Coronary artery (tissue), 2 donors: ENCODE results near the gene HSFX3.

Experiments used
- DNase-seq: peaks from one replicate; pipeline ENCODE4 v3.0.0-alpha.2; 2017; ENCODE audit warnings: low spot score
- H3K27ac ChIP-seq, 2 donors: fragments of 200-600 bp; sonication (generic); one replicate each; pipeline ENCODE4 v1.5.1; 2016 to 2019
- H3K4me3 ChIP-seq: fragments of 200-600 bp; sonication (generic); 2 replicates; pipeline ENCODE4 v1.5.1; 2016; ENCODE audit warnings: mild to moderate bottlenecking, moderate library complexity
- TF ChIP-seq, protein P1 (sequence below): fragments of 200-600 bp; sonication (generic); IDR thresholded peaks from one replicate; pipeline ENCODE4 v1.5.1; 2019; ENCODE audit warnings: antibody characterized with exemption

Gene HSFX3

GRCh38 chrX:149499766-149500165, 50.0 kb downstream of the HSFX3 start:
- TF ChIP-seq, protein P1, sequence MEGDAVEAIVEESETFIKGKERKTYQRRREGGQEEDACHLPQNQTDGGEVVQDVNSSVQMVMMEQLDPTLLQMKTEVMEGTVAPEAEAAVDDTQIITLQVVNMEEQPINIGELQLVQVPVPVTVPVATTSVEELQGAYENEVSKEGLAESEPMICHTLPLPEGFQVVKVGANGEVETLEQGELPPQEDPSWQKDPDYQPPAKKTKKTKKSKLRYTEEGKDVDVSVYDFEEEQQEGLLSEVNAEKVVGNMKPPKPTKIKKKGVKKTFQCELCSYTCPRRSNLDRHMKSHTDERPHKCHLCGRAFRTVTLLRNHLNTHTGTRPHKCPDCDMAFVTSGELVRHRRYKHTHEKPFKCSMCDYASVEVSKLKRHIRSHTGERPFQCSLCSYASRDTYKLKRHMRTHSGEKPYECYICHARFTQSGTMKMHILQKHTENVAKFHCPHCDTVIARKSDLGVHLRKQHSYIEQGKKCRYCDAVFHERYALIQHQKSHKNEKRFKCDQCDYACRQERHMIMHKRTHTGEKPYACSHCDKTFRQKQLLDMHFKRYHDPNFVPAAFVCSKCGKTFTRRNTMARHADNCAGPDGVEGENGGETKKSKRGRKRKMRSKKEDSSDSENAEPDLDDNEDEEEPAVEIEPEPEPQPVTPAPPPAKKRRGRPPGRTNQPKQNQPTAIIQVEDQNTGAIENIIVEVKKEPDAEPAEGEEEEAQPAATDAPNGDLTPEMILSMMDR, result no peak
- H3K27ac ChIP-seq, result no peak overlapping the region
- no peak for DNase-seq
- no peak overlapping the region for H3K4me3 ChIP-seq

DNA sequence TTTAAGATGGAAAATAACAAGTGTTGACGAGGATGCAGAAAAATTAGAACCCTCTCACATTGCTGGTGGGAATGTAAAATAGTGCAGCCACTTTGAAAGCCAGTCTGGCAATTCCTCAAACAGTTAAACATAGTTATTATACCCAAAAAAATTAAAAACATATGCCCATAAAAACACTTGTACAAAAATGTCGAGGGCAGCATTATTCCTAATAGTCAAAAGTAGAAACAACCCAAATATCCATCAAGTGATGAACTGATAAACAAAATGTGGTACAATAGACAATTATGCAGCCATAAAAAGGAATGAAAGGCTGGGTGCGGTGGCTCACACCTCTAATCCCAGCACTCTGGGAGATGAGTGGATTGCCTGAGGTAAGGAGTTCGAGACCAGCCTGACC, 51.0 kb downstream of the HSFX3 start:
- DNase-seq, result no peak
- no peak overlapping the region for H3K4me3 ChIP-seq
- TF ChIP-seq, protein P1, result no peak

More for the DNA sequence above, 51.0 kb downstream of the HSFX3 start:
- no peak overlapping the region for H3K27ac ChIP-seq
